HepG2 (cell line): ENCODE results near the gene PTPN13.

Source experiments
- FOSL2 ChIP-seq: sonication (generic); formaldehyde crosslinking; IDR thresholded peaks from 2 replicates; pipeline ENCODE4 v1.4.0; 2020; ENCODE audit warnings: missing genetic modification reagents
- TF ChIP-seq, protein P1 (sequence below): sonication (generic); formaldehyde crosslinking; IDR thresholded peaks from 2 replicates; pipeline ENCODE4 v1.5.0; 2020; ENCODE audit warnings: mild to moderate bottlenecking, missing genetic modification reagents, moderate library complexity
- TF ChIP-seq, protein P2 (sequence below): sonication (generic); formaldehyde crosslinking; IDR thresholded peaks from 2 replicates; pipeline ENCODE4 v1.5.0; 2020; ENCODE audit warnings: missing genetic modification reagents

DNA sequence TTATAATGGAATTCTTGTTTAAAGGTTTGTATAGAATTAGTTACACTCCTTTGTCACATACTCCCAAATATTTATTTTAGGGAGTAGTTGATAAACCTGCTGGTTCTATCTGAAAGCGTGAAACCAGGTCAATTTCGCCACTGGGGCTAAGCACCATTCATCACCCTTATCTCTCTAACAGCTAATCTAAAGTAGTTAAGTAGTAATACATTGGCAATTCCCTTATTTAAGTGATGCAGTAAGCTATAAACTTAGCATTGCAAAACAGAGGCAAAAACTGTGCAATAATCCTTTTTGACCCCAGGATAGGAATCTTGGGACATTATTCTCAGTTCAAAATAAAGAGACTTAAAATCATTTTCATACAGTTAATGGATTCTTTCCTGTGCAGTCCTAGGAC is 33.7 kb upstream of the PTPN13 start:
- TF ChIP-seq, protein P1, sequence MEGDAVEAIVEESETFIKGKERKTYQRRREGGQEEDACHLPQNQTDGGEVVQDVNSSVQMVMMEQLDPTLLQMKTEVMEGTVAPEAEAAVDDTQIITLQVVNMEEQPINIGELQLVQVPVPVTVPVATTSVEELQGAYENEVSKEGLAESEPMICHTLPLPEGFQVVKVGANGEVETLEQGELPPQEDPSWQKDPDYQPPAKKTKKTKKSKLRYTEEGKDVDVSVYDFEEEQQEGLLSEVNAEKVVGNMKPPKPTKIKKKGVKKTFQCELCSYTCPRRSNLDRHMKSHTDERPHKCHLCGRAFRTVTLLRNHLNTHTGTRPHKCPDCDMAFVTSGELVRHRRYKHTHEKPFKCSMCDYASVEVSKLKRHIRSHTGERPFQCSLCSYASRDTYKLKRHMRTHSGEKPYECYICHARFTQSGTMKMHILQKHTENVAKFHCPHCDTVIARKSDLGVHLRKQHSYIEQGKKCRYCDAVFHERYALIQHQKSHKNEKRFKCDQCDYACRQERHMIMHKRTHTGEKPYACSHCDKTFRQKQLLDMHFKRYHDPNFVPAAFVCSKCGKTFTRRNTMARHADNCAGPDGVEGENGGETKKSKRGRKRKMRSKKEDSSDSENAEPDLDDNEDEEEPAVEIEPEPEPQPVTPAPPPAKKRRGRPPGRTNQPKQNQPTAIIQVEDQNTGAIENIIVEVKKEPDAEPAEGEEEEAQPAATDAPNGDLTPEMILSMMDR (CRISPR knock-in tag): no peak
- TF ChIP-seq, protein P2, sequence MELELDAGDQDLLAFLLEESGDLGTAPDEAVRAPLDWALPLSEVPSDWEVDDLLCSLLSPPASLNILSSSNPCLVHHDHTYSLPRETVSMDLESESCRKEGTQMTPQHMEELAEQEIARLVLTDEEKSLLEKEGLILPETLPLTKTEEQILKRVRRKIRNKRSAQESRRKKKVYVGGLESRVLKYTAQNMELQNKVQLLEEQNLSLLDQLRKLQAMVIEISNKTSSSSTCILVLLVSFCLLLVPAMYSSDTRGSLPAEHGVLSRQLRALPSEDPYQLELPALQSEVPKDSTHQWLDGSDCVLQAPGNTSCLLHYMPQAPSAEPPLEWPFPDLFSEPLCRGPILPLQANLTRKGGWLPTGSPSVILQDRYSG (CRISPR knock-in tag): no peak
- TF ChIP-seq FOSL2 (CRISPR knock-in tag): no peak
